SU-DHL-6 (cell line): ENCODE data around the gene STAC.

Experiments
- H2AFZ ChIP-seq: fragments of 200-600 bp; sonication (generic); 2 replicates; pipeline ENCODE4 v1.6.1; 2014; ENCODE audit warnings: low read depth, mild to moderate bottlenecking, moderate library complexity, mixed read lengths, antibody characterized with exemption, low read length; ENCODE audit not compliant: severe bottlenecking
- H3F3A ChIP-seq: fragments of 200-600 bp; shearing (Covaris generic); 2 replicates; pipeline ENCODE4 v1.6.0; 2016; ENCODE audit warnings: antibody characterized with exemption, mild to moderate bottlenecking; ENCODE audit not compliant: insufficient read depth
- H3K27ac ChIP-seq: fragments of 200-600 bp; sonication (generic); 2 replicates; pipeline ENCODE4 v1.5.1; 2016; ENCODE audit warnings: low read depth, mild to moderate bottlenecking, low read length, moderate library complexity, mixed read lengths
- H3K27me3 ChIP-seq: fragments of 200-600 bp; sonication (generic), shearing (Covaris generic); 2 replicates; pipeline ENCODE4 v1.6.0; 2014; ENCODE audit warnings: mild to moderate bottlenecking, low read length
- H3K36me3 ChIP-seq: fragments of 200-600 bp; sonication (generic); 2 replicates; pipeline ENCODE4 v1.6.1; 2014; ENCODE audit warnings: mild to moderate bottlenecking, low read length, mixed read lengths
- H3K4me2 ChIP-seq: fragments of 300-600, 200-600 bp; shearing (Covaris generic), sonication (generic); 2 replicates; pipeline ENCODE4 v1.6.0; 2014; ENCODE audit warnings: low read length, low read depth, mild to moderate bottlenecking; ENCODE audit not compliant: poor library complexity, severe bottlenecking
- H3K4me3 ChIP-seq: fragments of 200-600 bp; sonication (generic); 2 replicates; pipeline ENCODE4 v1.5.1; 2014; ENCODE audit warnings: antibody characterized with exemption, low read length, mild to moderate bottlenecking, mixed read lengths; ENCODE audit not compliant: insufficient read depth, poor library complexity, severe bottlenecking
- H3K79me2 ChIP-seq: fragments of 200-600 bp; sonication (generic); 2 replicates; pipeline ENCODE4 v1.6.1; 2014; ENCODE audit warnings: mild to moderate bottlenecking, low read length, moderate library complexity; ENCODE audit not compliant: insufficient read depth
- H3K9ac ChIP-seq: fragments of 200-600 bp; sonication (generic); 2 replicates; pipeline ENCODE4 v1.7.0; 2014; ENCODE audit warnings: mild to moderate bottlenecking, low read length
- H3K9me2 ChIP-seq: fragments of 200-600 bp; sonication (generic); replicated peaks from 2 replicates; pipeline ENCODE4 v1.6.1; 2014; ENCODE audit warnings: low read length; ENCODE audit not compliant: insufficient read depth
- H3K9me3 ChIP-seq: fragments of 200-600 bp; sonication (generic); 2 replicates; pipeline ENCODE4 v1.6.1; 2014; ENCODE audit warnings: low read length, mixed read lengths; ENCODE audit not compliant: insufficient read depth
- H4K20me1 ChIP-seq: fragments of 200-600 bp; sonication (generic); 2 replicates; pipeline ENCODE4 v1.6.1; 2014; ENCODE audit warnings: low read depth, mild to moderate bottlenecking, antibody characterized with exemption, low read length, moderate library complexity, mixed read lengths
- CTCF ChIP-seq: fragments of 200-600 bp; sonication (generic); IDR thresholded peaks from one replicate; pipeline ENCODE4 v1.5.1; 2017; ENCODE audit warnings: antibody characterized with exemption, mild to moderate bottlenecking, low read length, moderate library complexity; ENCODE audit not compliant: insufficient read depth, poor library complexity, severe bottlenecking
- EZH2phosphoT487 ChIP-seq: fragments of 200-600 bp; sonication (generic), shearing (Covaris generic); conservative IDR thresholded peaks from 2 replicates; pipeline ENCODE4 v1.6.1; 2018; ENCODE audit warnings: mild to moderate bottlenecking, antibody characterized with exemption, low read length, moderate library complexity, mixed read lengths

The STAC gene

GRCh38 chr3:36380221-36381031 lies at the start of gene STAC:
Gene STAC, plus strand, starts transcription at chr3:36380504. Its CDS starts 140 bp downstream, at chr3:36380644.
- H3K27ac ChIP-seq, result no peak within 1 kb of the TSS
- no peak within 1 kb of the TSS for H2AFZ ChIP-seq

GRCh38 chr3:36332139-36332538 lies 48.2 kb upstream of the STAC start:
- no peaks in the 10 kb centered on the region for H3K36me3 ChIP-seq
- no peak overlapping the region for H2AFZ ChIP-seq
- no peak overlapping the region for H3K9ac ChIP-seq
- H3K4me2 ChIP-seq, result no peak overlapping the region
- H4K20me1 ChIP-seq, result no peaks in the 10 kb centered on the region
- H3K9me3 ChIP-seq, result no peaks in the 10 kb centered on the region
- H3K9me2 ChIP-seq, result no peaks in the 10 kb centered on the region
- no peaks in the 10 kb centered on the region for H3K79me2 ChIP-seq
- no peak overlapping the region for H3K27ac ChIP-seq
- H3K4me3 ChIP-seq, result no peak overlapping the region
- no peaks in the 10 kb centered on the region for H3K27me3 ChIP-seq
- no peak for TF ChIP-seq EZH2phosphoT487
- no peak for TF ChIP-seq CTCF
- no peaks in the 10 kb centered on the region for H3F3A ChIP-seq

More at GRCh38 chr3:36380221-36381031, at the start of gene STAC:
- H4K20me1 ChIP-seq, result no peaks in the 10 kb centered on the region
- no peak within 1 kb of the TSS for H3K9ac ChIP-seq
- no peaks in the 10 kb centered on the region for H3K27me3 ChIP-seq
- no peaks in the 10 kb centered on the region for H3K79me2 ChIP-seq
- no peaks in the 10 kb centered on the region for H3K36me3 ChIP-seq
- no peaks in the 10 kb centered on the region for H3F3A ChIP-seq
- no peak within 1 kb of the TSS for H3K4me3 ChIP-seq
- no peak within 1 kb of the TSS for H3K4me2 ChIP-seq
- no peak for TF ChIP-seq EZH2phosphoT487
- no peak for TF ChIP-seq CTCF
- H3K9me2 ChIP-seq, result no peaks in the 10 kb centered on the region
- no peaks in the 10 kb centered on the region for H3K9me3 ChIP-seq

GRCh38 chr3:36362216-36362615 lies 18.1 kb upstream of the STAC start:
- Histone ChIP-seq H3K9ac (no peak overlapping the region), H3K4me3 (no peak overlapping the region), H3K36me3 (no peaks in the 10 kb centered on the region), H3K27ac (no peak overlapping the region), H2AFZ (no peak overlapping the region), H3K79me2 (no peaks in the 10 kb centered on the region), H4K20me1 (no peaks in the 10 kb centered on the region), H3K27me3 (no peaks in the 10 kb centered on the region), H3F3A (no peaks in the 10 kb centered on the region), H3K4me2 (no peak overlapping the region), H3K9me3 (no peaks in the 10 kb centered on the region), H3K9me2 (no peaks in the 10 kb centered on the region)
- TF ChIP-seq CTCF (no peak), EZH2phosphoT487 (no peak)
